ENCODE data around the gene ATRAID.
"Not testable (repeated sequence)": the region's sequence is repeated elsewhere in the genome, so short reads cannot be mapped to it uniquely, and the experiment has no call there.

ATRAID gene, protein sequence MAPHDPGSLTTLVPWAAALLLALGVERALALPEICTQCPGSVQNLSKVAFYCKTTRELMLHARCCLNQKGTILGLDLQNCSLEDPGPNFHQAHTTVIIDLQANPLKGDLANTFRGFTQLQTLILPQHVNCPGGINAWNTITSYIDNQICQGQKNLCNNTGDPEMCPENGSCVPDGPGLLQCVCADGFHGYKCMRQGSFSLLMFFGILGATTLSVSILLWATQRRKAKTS

DNA sequence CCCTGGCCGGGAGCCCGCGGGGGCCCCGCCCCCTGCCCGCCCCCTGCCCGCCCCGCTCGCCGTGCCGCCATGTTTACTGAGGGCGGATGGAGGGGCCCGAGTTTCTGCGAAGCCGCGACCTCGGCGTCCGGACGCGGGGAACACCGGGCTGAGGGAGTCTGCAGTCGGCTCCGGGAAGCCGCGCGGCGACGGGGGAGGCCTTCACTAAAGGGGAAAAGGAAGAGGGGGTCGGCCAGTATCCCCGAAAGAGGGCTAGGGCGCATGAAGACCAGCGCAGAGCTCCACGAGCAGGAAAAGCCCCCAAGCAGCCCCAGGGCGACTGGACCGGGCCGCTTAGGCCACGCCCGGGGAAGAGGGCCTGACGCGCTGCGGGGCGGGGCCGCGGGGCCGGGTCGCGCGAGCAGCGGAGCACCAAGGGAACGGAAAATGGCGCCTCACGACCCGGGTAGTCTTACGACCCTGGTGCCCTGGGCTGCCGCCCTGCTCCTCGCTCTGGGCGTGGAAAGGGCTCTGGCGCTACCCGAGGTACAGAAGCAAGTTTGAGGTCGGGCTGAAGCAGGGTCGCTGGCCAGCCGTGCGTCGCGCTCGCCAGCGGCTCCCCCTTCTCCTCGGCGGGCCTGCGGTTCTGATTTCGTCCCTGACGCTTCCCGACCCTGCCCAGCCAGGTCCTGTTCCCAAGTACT lies at the start of gene ATRAID, which contains the start of gene SLC5A6:
ATRAID (plus strand) TSS at position 99 of the 683 bp plus-strand sequence; CDS start at position 427, 328 bp downstream.
SLC5A6 (minus strand) TSS at position 326 of the 683 bp plus-strand sequence. CDS start 4,618 bp downstream, outside the sequence.
- peak; percentile 80 for DNase-seq (ENCODE audit: low read depth)

GRCh38 chr2:27162151-27163121 lies 49.4 kb upstream of the ATRAID start:
- DNase-seq (ENCODE audit: low read depth): no peak

DNA sequence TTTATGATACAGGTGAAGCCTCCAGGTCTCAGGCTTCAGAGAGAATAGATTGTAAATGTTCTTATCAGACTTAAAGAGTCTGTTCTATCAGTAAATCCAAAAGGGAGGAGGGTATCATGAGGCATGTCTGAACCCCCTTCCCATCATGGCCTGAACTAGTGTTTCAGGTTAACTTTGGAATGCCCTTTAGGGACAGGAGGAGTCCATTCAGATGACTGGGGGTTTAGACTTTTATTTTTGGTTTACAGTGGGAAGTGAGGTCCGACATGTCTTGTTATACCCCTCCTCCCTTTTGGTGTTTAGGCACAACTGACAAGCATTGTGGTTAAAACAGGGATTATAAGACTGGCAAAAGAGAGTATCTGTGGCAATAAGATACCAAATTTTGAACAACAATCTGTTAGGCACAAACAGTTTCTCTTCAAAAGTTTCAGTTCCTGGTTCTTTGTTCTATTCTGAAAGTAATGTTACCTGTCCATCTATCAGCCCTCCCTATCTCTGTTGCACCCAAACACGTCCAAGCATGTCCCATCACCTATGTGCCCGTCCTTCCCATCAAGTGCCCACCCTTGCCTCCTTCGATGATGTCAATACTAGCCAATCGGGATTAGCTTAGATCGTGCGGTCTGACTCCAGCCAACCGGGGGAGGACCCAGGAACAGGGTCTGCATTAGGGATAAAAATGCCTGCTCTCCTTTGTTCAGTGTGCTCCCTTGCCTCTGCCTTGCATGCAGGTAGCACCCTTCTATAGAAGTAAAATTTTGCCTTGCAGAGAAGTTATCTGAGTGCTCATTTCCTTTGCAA lies 46.7 kb upstream of the ATRAID start:
- no peak for DNase-seq (ENCODE audit: low read depth)

DNA sequence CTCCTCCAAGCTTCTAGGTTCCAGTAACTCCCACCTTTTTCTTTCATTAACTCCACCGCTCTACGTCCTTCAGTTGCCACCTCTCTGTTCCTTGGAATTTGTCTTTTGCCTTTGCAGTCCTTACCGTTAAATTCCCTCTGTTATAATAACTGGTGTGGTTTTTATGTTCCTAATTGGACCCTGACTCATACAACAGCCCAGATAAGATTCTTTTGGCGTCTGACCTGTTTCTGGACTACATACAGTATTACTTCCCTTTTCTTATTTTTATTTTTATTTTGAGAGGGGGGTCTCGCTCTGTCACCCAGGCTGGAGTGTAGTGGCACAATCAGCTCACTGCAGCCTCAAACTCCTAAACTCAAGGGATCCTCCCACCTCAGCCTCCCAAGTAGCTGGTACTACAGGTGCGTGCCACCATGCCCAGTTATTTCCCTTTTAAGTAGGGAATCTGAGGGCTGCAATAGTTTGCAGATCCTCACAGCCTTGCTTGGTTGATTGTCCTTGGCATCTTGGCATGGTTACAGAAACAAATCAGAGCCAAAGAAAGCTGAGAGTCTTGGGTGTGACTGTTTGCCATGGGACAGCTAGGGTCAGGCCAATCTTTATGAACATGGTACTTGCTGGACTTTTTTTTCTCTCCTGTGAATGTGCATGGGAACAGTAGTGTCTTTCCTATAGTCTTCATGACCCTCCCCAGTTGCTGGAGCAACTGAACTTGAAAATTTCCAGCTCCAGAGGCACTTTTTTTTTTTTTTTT lies 41.1 kb upstream of the ATRAID start:
- no peak for DNase-seq (ENCODE audit: low read depth)

- DNase-seq (ENCODE audit: low read depth): no peak
Observed at GRCh38 chr2:27171351-27171848, 40.4 kb upstream of the ATRAID start.

- no peak for DNase-seq (ENCODE audit: low read depth)
Observed at GRCh38 chr2:27174638-27175037, 37.2 kb upstream of the ATRAID start.

GRCh38 chr2:27175330-27175729 lies 36.5 kb upstream of the ATRAID start:
- no peak for DNase-seq (ENCODE audit: low read depth)

GRCh38 chr2:27175781-27176180 lies 36.1 kb upstream of the ATRAID start:
- DNase-seq (ENCODE audit: low read depth): not testable (repeated sequence)

GRCh38 chr2:27177441-27178351 lies 34.1 kb upstream of the ATRAID start:
- DNase-seq (ENCODE audit: low read depth): no peak

- DNase-seq (ENCODE audit: low read depth): no peak
Observed at GRCh38 chr2:27178469-27178868, 33.4 kb upstream of the ATRAID start.

- no peak for DNase-seq (ENCODE audit: low read depth)
Observed at GRCh38 chr2:27179344-27180000, 32.4 kb upstream of the ATRAID start.

- DNase-seq (ENCODE audit: low read depth): no peak
Observed at GRCh38 chr2:27182346-27182745, 29.5 kb upstream of the ATRAID start.

GRCh38 chr2:27184115-27184514 lies 27.7 kb upstream of the ATRAID start:
- DNase-seq (ENCODE audit: low read depth): no peak

GRCh38 chr2:27185331-27186026 lies 26.4 kb upstream of the ATRAID start:
- DNase-seq (ENCODE audit: low read depth): peak; percentile 71

GRCh38 chr2:27186613-27187345 lies 25.1 kb upstream of the ATRAID start:
- no peak for DNase-seq (ENCODE audit: low read depth)

DNA sequence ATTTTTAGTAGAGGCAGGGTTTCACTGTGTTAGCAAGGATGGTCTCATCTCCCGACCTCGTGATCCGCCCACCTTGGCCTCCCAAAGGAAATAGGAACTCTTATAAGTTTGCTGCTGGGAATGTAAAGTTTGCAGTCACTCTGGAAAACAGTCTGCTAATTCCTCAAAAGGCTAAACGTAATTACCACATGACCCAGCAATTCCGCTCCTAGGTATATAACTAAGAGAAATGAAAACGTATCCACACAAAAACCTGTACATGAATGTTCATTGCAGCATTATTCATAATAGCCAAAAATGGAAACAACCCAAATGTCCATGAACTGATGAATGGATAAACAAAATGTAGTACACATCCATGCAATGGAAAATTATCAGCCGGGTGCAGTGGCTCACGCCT lies 21.9 kb upstream of the ATRAID start:
- no peak for DNase-seq (ENCODE audit: low read depth)

- no peak for DNase-seq (ENCODE audit: low read depth)
Observed at GRCh38 chr2:27191070-27191829, 20.6 kb upstream of the ATRAID start.

Measured in GM04504 (cell line).